Muscle of back (tissue), 13 donors: ENCODE measurements around the gene NR2E3. TPM values are rescaled to one million over a fixed set of nuclear protein-coding genes. Genes with fewer than 3 reads are reported as not detected.

Experiments
- DNase-seq, 3 donors: peaks; one replicate each; pipeline versions ENCODE4 v3.0.0 to v3.0.0-alpha.2; 2013
- long read RNA-seq, 9 donors: transcript quantifications; one replicate each; lab custom pipeline, GENCODE V29; 2026
- polyA plus RNA-seq, 10 donors: library from polyadenylated mRNA; unstranded; fragments of 120-200 nt; gene quantifications; one replicate each; pipeline ENCODE4 v1.2.1, GENCODE V29; 2013; ENCODE audit not compliant: insufficient read length in 10 of 10

Gene NR2E3
- 10 to 100 TPM in 1 of 10 donors, 1 to 10 TPM in 9; 1.9 to 10.3 (median 5.0) TPM for polyA plus RNA-seq
- long read RNA-seq, donor 1 = 0 reads
- long read RNA-seq, donor 2 = 0 reads
- long read RNA-seq, donor 3 = 0 reads
- long read RNA-seq, donor 4 = 0 reads
- long read RNA-seq, donor 5 = 0 reads
- long read RNA-seq, donor 6 = 0 reads
- long read RNA-seq, donor 7 = 0 reads
- long read RNA-seq, donor 8 = 0 reads
- long read RNA-seq, donor 9 = 0 reads

GRCh38 chr15:71810256-71811035 lies at the start of gene NR2E3:
Gene NR2E3 (plus strand): TSS chr15:71810554. CDS start chr15:71810744, 190 bp downstream.
- no peak for DNase-seq

- no peak for DNase-seq
These were observed 49.5 kb upstream of the NR2E3 start for GRCh38 chr15:71760852-71761251.

DNA sequence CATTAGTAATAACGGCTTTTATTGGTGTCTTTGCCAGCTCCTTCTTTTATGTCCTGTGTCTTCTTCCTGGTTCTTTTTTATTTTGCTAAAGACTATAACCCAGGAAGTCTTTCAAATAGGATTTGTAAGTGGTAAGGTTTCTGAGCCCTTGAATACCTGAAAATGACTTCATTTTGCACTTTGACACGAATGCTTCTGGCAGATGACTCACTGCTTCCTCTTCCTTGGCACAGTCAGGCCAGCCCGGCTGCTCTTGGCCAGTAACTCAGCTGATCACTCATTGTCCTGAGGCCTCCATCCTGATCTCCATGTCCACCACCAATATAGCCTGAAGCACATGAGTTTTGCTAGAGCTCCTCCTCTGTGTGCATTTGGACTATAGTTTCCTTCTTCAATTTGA lies 48.7 kb upstream of the NR2E3 start:
- no peak for DNase-seq

DNA sequence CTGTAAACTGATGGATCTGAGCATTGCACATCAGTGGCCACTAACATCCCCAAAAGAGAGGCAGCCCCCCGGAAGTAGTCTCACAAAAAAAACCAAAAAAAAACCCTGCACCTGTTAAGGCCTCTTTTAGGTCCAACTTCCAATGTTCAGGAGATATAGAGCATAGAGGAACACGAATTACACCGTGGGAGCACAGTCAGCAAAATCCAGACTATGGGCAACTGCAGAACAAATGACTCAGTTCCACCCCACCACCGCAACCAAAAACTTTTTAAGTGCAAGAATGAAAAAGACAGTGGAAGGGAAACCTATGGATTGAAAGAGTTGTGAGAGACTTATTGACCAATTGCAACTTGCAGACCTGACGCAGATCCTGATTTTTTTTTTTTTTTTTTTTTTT lies 42.2 kb upstream of the NR2E3 start:
- DNase-seq = no peak

DNA sequence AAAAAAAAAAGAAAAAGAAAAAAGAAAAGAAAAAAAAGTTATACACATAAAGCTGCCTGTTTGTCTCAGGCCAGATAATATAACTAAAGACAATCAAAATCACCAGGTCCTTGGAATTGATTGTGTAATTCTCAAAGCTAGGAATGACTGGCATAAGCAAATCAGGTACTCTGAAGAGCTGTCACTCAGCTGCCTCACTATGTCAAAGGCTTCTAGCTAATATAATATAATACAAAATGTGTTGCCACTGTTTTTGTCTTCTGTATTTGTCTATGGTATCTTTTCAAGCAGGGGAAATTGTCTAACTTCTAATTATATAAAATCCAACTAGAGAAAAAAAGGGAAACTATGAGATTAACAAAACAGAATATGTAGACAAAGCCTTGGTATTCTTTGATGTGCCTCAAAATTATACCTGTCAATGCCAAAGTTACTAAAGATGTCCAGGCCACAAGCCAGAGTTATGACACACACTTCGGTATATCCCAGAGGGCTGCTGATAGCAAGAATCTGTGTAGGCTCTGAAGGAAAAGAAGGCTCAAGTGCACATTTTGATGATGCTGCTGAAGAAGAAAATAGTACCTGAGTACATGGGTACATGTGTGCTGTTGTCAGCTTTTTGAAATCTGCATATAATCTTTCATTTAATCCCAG lies 37.0 kb upstream of the NR2E3 start:
- DNase-seq = no peak

DNA sequence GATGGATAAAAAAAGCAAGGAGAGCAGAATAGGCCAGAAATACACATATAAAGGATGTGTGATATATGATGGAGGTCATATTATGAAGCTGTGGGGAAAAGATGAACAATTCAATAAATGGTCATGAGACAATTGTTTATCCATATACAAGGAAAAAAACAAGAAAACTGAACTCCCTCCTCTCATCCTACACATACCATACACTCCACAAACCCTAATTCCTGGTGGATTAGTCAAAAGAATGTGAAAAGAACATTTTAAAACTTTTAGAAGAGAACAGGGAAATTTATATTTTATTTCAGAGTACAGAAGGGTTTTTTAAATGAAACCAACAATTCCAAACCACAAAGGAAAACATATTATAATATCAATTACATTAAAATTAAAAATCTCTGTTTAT lies 34.5 kb upstream of the NR2E3 start:
- no peak for DNase-seq

DNA sequence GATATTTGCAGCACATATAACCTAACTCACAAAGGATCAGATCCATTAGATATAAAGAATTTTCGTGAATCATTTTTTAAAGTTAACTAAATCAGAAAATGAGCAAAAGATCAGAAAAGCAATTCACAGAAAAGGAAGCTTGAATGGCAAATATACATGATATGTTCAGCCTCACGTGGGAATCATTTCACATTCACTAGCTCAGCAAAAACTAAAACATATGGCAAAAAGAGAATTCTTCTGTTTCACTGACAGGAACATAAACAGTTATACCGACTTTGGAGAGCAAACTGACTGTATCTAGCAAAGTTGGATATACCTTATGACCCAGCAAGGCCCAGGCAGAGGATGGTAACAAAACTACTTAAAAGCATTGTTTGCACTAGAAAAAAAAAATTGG lies 34.0 kb upstream of the NR2E3 start:
- no peak for DNase-seq

GRCh38 chr15:71777216-71777943 lies 33.0 kb upstream of the NR2E3 start:
- DNase-seq = no peak

DNA sequence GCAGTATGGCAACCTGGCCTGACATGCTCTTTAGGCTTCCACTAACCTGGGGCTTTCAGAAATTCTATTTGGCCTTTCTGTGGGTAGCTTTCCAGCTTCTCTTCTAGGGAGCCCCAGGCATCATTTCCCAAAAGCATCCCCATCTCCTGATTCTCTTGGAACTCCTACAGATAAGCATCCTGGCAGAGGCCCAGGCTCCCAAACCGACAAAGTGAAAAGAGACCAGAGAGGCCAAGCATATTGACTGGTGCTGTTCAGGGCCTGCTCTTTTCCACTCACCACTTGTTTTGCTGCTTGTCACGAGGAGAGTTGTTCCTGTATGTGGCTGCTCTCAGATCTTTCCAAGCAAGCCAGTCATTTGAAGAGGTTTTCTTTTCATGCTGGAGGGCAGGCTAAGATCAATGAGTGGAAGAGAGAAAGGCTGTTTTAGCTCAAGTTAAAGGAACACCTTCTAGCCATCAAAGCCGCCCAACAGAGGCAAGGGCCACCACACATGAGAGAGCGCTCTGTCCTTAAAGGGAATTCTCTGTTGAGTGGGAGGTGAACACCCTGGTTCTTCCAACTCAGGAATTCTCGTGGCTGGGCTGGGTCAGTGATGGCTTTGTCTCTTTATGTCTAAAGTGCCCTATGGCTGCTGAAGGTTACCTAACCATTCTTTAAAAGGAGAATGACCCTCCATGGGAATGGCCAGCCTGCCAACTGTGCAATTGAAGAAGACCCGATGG lies 31.1 kb upstream of the NR2E3 start:
- DNase-seq = no peak

- peak in 2 of 3 donors; percentile 36 to 72 for DNase-seq
These were observed 30.0 kb upstream of the NR2E3 start for GRCh38 chr15:71780115-71780976.

DNA sequence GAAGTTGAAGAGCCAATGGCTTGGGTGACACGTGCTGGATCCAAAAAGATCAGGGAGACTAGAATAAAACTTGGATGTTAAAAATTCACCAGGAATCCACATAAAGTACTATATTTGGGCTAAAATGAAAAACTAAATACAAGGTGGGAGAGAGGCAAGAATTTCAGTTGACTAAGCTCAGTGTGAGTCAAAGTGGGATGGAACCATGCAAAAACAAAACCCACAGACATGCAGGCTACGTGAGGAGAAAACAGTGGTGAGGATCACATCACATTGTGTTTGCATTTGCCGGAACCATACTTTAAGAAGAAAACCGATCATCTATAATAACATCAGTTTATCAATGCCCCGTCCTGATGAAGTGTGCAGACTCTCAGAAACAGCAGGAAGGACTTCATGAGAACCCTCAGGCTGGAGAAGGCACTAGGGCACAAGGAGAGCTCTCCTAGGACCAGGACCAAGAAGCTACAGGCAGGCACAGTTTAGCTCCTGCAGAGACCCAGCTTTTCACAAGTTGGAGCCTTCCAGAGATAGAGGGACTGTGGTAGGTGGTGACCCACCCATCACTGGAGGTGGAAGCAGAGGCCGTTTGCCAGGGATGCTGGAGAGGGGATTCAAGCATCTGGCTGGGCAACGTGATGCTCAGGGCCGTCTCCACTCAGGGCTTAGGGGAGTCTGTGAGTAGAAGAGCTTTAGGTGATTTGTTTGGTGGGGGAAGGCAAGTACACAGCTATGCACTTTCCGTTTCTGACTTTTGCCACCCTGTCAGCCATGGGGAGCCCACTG lies 29.0 kb upstream of the NR2E3 start:
- DNase-seq = no peak

DNA sequence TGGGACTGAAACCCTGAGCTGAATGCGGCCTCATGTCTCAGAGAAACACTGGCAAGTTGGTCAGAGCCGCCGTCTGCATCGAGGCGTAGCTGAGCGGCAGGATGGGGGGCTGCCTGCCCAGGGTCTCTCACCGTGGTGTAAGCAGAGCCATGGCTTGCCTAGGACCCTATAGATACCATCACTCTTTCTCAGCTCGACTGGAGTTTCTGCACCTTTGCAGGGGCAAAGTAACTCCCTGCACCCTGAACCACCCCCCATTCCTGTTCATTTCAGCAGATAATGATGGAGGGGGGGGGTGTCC lies 28.4 kb upstream of the NR2E3 start:
- DNase-seq = no peak

DNA sequence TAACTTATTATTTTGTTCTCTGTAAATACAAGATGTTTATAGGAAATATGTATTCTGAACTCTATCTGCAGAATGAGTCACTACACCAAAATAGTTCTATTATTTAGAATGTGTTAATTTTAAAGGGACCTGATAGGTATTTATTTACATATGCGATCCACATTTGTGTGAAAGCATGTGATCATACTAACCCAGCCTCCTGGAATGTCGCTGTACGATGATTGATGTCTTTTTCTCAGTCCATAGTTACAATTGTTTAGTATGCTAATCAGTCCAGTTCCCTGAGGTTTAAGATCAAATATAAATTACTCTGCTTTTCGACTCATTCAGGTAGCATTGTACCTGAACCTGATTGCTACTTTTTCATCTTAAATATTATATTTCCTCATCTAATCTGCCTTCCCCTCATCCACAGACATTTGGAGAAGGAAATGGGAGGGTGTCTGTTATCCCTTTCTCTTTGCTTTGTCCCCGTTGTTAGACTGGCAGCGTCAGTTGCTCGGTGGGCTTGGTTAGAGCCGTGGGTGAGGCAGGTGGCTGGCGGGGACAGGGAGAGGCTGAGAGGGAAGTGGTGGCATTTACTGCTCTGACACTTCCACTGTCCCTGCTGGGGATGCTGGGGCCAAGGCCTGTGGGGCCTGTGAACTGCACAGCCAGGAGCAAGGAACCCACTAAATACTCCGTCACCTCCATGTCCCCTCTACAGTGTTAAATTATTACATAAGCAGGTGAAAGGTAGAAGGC lies 27.8 kb upstream of the NR2E3 start:
- DNase-seq = no peak

GRCh38 chr15:71784719-71785118 lies 25.6 kb upstream of the NR2E3 start:
- no peak for DNase-seq

- DNase-seq = no peak
These were observed 24.4 kb upstream of the NR2E3 start for GRCh38 chr15:71785996-71786395.

DNA sequence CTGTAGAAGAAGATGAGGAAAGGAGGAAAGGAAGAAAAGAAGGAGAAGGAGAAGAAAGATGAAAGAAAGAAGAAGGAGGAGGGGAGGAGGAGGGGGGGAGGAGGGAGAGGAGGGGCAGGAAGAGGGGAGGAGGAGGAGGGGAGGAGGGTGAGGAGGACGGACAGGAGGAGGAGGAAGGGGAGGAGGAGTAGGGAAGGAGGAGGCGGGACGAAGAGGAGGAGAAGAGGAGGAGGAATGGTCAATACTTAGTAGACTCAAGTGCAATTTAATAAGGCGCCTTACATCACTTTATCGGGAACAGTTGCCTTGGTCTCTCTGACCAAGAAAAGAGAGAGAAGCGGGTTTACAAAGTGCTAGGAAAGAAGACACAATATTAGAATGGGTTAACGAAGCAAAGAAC lies 23.7 kb upstream of the NR2E3 start:
- no peak for DNase-seq

- no peak for DNase-seq
These were observed 21.4 kb upstream of the NR2E3 start for GRCh38 chr15:71788646-71789579.

GRCh38 chr15:71789616-71790015 lies 20.7 kb upstream of the NR2E3 start:
- DNase-seq = no peak
